ENCODE results near the gene DIP2C. TPM values are rescaled to one million over a fixed set of nuclear protein-coding genes. Genes with fewer than 3 reads are reported as not detected.
"Not testable (repeated sequence)": the region's sequence is repeated elsewhere in the genome, so short reads cannot be mapped to it uniquely, and the experiment has no call there.

The DIP2C gene
- total RNA-seq, 6 experiments from 2014 or later, result 23.2 to 28.9 (median 26.3) TPM

- 0 out of 2 replicates have a peak, but pooled peaks cover under 1% of the 10 kb centered on the region for H3K27me3 Mint-ChIP-seq (ENCODE audit: insufficient read depth)
- no peak overlapping the region for H3K27ac Mint-ChIP-seq
- peaks cover 4% of the 10 kb centered on the region for H3K4me1 Mint-ChIP-seq (ENCODE audit: low read depth)
- peaks cover 9% of the 10 kb centered on the region for H3K36me3 Mint-ChIP-seq (ENCODE audit: low read depth)
- H3K4me3 Mint-ChIP-seq, result no peak overlapping the region
- no peaks in the 10 kb centered on the region for H3K9me3 Mint-ChIP-seq
- TF ChIP-seq, protein P1, sequence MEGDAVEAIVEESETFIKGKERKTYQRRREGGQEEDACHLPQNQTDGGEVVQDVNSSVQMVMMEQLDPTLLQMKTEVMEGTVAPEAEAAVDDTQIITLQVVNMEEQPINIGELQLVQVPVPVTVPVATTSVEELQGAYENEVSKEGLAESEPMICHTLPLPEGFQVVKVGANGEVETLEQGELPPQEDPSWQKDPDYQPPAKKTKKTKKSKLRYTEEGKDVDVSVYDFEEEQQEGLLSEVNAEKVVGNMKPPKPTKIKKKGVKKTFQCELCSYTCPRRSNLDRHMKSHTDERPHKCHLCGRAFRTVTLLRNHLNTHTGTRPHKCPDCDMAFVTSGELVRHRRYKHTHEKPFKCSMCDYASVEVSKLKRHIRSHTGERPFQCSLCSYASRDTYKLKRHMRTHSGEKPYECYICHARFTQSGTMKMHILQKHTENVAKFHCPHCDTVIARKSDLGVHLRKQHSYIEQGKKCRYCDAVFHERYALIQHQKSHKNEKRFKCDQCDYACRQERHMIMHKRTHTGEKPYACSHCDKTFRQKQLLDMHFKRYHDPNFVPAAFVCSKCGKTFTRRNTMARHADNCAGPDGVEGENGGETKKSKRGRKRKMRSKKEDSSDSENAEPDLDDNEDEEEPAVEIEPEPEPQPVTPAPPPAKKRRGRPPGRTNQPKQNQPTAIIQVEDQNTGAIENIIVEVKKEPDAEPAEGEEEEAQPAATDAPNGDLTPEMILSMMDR (IDR thresholded peaks at IDR 0.05), result no peak
- no peak for DNase-seq
Measured at GRCh38 chr10:398954-399353, 290.5 kb downstream of the DIP2C start.

DNA sequence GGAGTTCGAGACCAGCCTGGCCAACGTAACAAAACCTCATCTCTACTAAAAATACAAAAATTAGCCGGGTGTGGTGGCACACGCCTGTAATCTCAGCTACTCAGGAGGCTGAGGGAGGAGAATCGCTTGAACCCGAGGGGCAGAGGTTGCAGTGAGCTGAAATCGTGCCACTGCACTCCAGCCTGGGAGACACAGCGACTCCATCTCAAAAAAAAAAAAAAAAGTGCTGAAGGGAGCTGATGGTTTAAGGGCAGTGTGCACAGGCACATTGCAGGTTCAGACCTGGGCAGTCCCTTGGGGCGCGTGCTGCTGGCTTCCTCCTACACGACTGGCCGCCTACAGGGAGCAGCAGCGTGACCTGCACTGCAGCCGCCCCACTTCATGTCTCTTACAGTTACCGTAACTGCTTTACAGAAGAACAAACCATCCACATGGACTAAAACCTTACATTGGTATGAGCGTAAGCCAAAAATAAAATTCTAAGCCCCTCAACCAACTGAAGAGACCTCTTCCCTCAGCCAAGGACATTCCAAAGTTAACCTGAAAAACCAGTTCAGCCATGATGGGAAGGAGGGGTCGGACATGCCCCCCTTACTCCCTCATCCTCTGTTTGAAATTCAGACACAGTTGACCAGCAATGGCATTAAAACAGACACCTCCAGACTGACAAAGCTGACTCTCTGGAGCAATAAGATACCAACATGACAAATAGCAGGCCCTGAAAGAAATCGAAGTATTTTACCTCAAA is 292.0 kb downstream of the DIP2C start:
- no peak for DNase-seq
- Mint-ChIP-seq H3K4me3 (no peak overlapping the region), H3K9me3 (no peaks in the 10 kb centered on the region), H3K27ac (no peak overlapping the region), H3K27me3 (ENCODE audit: insufficient read depth) (no peaks in the 10 kb centered on the region), H3K36me3 (ENCODE audit: low read depth) (peaks cover 10% of the 10 kb centered on the region), H3K4me1 (ENCODE audit: low read depth) (no peaks in the 10 kb centered on the region)
- TF ChIP-seq, protein P1 (IDR thresholded peaks at IDR 0.05), result no peak

- Mint-ChIP-seq H3K4me1 (ENCODE audit: low read depth) (no peaks in the 10 kb centered on the region), H3K4me3 (no peak overlapping the region), H3K9me3 (no peaks in the 10 kb centered on the region), H3K27me3 (ENCODE audit: insufficient read depth) (no peaks in the 10 kb centered on the region), H3K36me3 (ENCODE audit: low read depth) (peaks cover 9% of the 10 kb centered on the region), H3K27ac (no peak overlapping the region)
- no peak for DNase-seq
- TF ChIP-seq, protein P1 (IDR thresholded peaks at IDR 0.05), result no peak
Measured at GRCh38 chr10:396535-397220, 292.8 kb downstream of the DIP2C start.

DNA sequence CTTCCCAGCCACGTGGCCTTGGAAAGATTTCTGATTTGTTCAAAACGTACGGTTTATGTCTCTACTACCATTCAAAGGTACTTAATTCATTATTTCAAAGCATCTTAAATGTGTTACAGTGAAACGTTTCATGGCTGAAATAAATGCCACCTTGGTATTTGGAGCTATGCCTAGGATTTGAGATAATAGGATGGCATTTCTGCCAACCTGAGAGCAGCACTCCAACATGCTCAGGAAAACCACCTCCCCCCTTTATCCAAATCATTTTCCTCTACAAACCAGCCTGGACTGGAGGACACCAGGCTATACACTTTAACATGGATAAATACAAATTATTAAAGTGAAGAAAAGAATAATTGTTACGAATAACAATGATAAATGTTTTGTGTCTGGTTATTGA is 293.4 kb downstream of the DIP2C start:
- Mint-ChIP-seq H3K27me3 (ENCODE audit: insufficient read depth) (no peaks in the 10 kb centered on the region), H3K4me3 (no peak overlapping the region), H3K9me3 (no peaks in the 10 kb centered on the region), H3K27ac (no peak overlapping the region), H3K36me3 (ENCODE audit: low read depth) (peaks cover 5% of the 10 kb centered on the region), H3K4me1 (ENCODE audit: low read depth) (no peaks in the 10 kb centered on the region)
- TF ChIP-seq, protein P1 (IDR thresholded peaks at IDR 0.05), result no peak
- no peak for DNase-seq

- Mint-ChIP-seq H3K27me3 (ENCODE audit: insufficient read depth) (no peaks in the 10 kb centered on the region), H3K4me3 (no peak overlapping the region), H3K36me3 (ENCODE audit: low read depth) (peaks cover 5% of the 10 kb centered on the region), H3K27ac (no peak overlapping the region), H3K4me1 (ENCODE audit: low read depth) (no peaks in the 10 kb centered on the region), H3K9me3 (no peaks in the 10 kb centered on the region)
- TF ChIP-seq, protein P1 (IDR thresholded peaks at IDR 0.05), result no peak
- DNase-seq, result no peak
Measured at GRCh38 chr10:395665-396064, 293.8 kb downstream of the DIP2C start.

GRCh38 chr10:394439-395101 is 294.9 kb downstream of the DIP2C start:
- peaks cover 13% of the 10 kb centered on the region for H3K36me3 Mint-ChIP-seq (ENCODE audit: low read depth)
- H3K9me3 Mint-ChIP-seq; H3K4me3 Mint-ChIP-seq; H3K27ac Mint-ChIP-seq; H3K27me3 Mint-ChIP-seq (ENCODE audit: insufficient read depth); DNase-seq; H3K4me1 Mint-ChIP-seq (ENCODE audit: low read depth): not testable (repeated sequence)

Measured in HFFc6 (cell line).